Activated CD4-positive, alpha-beta T cell treated with anti-CD3 and anti-CD28 coated beads, Interleukin-2, amount 50 U/mL, for 4 hours (primary cell): ENCODE results near the gene ST6GAL2.

ENCODE experiments used
- DNase-seq, 2 experiments: peaks; one replicate each; pipeline ENCODE4 v3.0.0-alpha.2; 2020

Gene ST6GAL2, protein sequence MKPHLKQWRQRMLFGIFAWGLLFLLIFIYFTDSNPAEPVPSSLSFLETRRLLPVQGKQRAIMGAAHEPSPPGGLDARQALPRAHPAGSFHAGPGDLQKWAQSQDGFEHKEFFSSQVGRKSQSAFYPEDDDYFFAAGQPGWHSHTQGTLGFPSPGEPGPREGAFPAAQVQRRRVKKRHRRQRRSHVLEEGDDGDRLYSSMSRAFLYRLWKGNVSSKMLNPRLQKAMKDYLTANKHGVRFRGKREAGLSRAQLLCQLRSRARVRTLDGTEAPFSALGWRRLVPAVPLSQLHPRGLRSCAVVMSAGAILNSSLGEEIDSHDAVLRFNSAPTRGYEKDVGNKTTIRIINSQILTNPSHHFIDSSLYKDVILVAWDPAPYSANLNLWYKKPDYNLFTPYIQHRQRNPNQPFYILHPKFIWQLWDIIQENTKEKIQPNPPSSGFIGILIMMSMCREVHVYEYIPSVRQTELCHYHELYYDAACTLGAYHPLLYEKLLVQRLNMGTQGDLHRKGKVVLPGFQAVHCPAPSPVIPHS

DNA sequence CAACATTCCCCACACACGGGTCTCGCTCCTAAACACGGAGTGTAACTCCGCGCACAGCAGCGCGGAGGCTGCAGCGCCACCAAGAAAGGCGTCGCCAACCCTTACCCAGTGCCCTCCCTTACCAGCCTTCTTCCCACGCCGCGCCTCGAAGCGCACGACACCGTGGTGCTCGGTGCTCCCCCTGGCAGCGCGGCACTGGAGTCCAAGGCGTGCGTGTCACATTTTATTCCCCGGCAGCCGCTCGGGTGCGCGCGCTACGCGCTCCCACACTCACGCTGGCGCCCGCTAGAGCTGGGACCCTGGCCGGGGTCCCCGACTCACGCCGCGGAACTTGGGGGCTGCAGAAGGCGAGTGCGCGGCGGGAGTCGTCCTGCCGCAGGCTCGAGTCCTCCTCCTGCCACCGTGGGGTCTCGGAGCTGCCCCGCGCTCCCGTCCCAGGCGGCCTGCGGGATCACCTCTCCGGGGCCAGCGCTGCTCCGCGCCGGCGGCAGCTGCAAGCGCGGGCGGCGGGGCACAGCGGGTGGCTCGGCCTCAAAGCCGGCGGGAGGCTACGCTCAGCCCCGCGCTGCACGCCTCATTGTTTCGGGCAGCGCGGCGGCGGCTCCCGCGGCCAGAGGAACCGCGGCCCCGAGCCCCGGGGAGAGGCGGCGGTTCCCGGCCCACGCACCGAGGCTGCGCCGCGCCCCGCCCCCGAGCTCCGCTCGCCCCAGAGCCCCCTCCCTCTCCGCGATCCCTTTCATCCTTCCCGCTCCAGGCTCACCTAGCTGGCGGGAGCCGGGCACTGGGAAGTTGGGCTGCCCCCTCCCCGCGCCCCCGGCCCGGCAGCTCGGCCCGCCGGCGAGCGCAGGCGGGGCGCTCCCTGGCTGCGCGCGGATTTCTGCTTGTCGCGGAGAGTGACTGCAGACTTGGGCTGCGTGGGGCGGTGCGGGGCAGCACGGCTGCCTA, at the start of gene ST6GAL2:
Gene ST6GAL2 (minus strand): TSS at position 197 of the 945 bp plus-strand sequence. CDS start 42,190 bp downstream, outside the sequence.
- no peak for DNase-seq

DNA sequence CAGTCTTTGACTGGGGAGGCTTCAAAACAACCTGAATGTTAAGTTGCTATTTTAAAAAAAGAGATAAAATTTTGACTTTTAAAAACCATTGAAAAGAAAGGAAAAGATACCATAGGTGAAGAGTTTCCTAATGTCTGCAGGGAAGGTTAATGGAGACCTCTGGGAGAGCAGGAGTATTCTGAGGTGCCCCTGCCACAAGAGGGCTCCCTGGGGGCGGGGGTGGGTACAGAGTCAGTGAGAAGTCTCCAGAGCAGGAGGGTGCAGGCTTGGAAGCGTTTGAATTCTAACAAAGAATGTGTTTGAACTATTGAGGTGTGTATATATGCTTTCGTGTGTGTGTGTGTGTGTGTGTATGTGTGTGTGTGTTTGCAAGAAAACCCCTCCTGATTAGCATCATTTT, 46.7 kb upstream of the ST6GAL2 start:
- no peak for DNase-seq

DNA sequence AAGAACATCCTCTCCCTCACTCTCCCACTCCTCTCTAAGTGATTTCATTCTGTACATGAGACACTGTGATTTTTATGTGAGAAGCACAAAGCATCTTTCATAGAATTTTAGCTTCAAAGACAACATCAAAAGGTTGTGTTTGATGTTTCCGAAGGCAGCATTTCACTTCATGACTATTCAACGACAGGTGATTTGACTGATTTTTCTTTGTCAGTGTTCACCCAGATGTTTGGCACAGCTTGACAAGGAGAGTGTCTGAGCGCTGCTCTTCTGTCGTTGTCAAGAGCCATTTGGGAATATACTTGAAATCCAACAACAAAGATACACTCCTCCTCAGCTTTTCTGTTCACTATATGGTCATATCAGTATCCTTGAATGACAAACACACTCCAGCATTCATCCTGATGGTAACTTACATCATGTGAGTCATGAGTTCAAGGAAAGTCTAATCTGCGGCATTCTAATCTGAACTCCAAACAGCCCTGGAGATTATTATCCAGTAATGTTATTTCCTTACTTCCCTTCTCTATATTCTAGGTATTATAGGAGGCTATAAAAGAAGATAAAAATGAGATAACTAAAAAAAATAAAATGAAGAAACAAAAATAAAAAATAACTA, 45.9 kb upstream of the ST6GAL2 start:
- no peak for DNase-seq

DNA sequence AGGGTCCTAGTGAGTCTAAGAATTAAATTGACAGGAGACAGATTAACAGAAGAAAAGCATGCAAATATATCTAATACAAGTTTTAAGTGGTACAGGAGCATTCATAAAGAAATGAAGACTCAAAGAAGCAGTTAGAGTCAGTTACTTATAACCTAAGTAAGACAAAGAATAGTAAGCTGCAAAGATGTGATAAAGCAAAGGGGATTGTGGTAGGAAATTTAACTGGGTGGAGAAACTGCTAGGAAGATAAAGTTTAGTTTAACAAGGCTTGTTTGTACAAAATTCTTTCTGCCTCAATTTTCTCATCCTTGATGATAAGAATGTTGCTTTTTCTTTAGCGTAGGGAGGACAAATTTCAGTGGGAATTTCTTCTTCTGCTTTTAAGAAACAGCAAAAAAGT, 35.5 kb upstream of the ST6GAL2 start:
- DNase-seq, result no peak

DNA sequence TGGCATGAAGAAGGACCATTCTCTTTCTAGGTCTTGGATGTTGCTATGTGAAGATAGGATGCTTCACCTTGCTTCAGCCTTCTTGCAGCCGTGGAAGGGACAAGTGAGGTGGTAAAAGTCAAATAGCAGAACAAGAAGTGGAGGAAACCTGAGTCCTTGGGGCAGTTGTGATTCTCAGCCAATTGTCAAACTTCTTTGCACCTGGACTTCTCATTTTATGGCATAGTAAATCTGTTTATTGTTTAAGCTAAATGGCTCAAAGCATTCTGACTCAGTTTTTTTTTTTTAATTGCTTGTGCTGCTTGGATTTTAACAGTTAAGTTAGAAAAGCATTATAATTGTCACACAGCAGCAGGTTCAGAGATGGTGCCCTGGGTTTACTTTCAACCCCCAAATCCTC, 33.0 kb upstream of the ST6GAL2 start:
- DNase-seq, result no peak

DNA sequence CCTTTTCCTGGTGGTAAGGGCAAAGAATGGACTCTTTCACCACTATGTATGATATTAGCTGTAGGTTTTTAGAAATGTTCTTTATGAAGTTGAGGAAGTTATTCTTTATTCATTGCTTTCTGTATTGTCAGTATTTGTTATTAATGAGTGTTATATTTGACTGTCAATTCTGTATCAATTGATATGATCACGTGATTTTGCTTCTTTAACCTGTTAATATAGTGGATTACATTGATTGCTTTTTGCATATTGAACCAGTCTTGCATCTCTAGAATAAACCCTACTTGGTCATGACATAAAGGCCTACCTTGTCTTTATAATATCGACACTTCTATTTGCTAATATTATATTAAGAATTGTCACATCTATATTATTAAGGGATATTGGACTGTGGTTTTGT, 18.3 kb upstream of the ST6GAL2 start:
- no peak for DNase-seq

DNA sequence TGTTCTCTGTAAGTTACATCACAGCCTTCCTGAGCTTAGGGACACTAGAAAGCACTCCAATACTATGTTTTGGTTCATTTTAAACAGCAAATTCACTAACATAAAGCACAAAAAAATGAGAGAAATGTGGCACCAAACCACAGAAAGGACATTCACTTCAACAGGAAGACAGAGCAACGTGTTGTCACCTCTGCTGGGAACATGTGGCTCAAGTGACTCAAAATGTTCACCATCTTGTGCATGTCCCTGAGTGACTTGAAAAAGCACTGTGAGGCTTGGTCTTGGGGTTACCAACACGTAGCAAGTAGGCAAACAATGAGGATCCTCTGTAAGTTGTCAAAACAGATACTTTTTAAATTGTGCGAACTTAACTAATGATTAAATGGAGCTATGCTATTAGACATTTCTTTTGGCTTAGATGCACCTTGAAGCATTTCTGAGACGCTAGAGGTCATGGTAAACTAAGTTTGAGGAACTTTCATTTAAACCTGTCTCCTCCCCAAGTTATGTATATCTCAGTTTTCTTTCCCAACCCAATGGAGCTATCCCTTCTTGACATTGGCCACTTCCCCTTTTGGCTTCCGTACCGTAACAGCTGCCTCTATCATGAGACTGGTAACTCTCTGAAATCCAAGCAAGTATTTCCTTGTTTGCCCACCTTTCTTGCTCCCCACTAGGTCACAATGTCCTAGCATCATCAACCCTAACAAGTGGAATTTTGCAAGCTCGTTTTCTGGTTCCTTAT, 14.0 kb upstream of the ST6GAL2 start:
- no peak for DNase-seq

DNA sequence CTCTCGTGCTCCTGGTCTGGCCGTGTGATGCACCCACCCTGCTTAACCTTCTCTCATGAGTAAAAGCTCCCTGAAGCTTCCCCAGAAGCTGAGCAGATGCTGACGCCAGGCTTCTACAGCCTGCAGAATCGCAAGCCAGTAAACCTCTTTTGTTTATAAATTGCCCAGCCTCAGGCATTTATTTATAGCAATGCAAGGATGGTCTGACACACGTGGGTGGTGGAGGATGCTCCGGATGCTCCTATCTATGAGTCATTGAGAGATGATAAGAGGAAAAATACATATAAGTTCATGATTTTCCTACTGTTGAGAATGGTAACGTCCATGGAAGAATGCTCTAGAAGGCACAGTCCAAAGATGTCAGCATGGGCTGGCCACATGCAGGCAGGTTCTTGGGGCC, 8.6 kb upstream of the ST6GAL2 start:
- DNase-seq, result no peak

DNA sequence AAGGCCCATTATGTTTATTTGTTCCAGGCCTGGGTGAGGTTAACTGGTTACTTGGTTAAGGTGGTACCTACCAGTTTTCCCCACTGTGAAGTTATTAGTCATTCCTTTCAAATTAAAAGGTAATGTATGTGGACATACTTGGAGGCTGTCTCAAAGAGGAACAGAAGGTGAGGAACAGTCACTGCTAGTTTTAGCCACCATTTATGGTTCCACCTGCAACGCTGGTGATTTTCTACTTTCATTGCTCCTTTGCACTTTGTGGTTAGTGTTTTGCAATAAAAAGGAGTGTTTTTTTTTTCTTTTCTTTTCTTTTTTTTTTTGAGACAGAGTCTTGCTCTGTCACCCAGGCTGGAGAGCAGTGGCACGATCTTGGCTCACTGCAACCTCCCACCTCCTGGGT, 6.1 kb upstream of the ST6GAL2 start:
- no peak for DNase-seq

DNA sequence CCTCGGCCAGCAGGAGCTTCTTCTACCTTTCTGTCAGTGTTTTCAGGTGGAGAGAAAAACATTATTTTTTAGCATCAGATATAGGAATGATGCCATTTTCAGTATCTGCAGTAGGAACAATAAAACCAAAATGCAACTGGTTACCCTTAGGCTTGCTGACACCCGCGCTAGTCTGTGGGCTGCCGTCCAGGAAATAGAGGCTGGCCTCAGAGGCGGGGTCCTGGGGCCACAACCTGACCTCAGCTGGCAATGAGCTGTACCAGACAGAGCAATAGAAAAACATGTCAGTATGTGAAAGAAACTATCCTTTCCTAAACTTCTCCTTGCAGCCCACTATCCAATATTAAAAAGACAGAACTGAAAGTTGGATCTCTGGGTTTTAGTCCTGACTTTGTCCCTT, 4.6 kb upstream of the ST6GAL2 start:
- DNase-seq, result no peak

DNA sequence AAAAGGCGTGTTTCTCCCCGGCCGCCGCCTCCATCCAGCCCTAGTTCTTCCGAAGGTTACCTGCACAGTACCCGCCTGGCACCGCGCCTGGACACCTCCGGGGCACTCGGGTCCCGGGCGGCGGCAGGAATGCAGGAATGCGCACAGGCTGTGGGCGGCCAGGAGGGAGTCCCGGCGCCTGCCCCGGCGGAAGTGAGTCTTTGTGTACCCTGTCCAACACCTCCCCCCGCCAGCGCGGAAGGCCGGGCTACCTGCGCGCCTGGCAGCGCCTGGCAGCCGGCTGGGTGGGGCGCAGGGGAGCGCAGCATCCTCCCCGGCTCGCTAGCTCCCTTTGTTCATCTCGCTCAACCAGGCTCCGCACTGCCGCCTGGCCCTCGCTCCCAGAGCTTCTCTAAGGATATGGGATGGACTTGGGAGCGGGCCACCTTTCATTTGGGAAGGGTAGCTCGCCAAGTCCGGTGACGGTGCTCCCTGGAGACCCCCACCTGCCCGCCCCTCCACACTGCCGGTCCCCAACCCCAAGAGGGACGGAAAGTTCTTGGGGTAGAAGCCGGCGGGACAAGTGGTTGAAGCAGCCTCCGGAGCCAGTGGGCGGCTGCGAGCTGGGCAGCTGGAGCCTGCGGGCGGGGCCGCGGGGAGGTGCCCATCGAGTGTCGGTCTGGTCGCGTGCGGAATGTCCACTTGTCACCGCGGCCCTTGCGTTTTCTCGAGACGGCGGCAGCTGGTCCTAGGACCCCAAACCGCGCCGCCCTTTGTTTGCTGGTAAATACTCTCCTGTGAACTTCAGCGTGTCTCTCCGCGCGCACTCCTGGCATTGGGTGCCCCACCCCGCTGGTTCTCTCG, 1.2 kb upstream of the ST6GAL2 start:
- DNase-seq, result no peak

DNA sequence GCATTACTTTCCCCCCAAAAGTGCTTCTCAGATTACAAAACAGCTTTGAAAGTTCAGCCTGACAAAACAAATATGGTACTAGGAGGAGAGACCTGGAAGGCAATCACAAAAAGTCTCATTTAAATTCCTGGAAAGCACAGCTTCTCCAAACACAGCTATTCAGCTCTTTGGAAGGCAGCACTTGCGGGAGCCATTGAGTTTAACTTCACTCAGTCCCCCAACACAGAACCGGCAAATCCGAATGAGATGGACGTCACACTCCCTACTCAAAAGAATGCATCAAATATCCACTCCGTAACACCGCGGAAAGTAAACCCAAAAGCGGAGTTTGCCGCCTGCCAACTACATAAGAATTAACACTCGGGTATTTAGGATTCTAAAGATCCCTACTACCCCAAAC, 638 bp downstream of the ST6GAL2 start:
- DNase-seq, result no peak

DNA sequence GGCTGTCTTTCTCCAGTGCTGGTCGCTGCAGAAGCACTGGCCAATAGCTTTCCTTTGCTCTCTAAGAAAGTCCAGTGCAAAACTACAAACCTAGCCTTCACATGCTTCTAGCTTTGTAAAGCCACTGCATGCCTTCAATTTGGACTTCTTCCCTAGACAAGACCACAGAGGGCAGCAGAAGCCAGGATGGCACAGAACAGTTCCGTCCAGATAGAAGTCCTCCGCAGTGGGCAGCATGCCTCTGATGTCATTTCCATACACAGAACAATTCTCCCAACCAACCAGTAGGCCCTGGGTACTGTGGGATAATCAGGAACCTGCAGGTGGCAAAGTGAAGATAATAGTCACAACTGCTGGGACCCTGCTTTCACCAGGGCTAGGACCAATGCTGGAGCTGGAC, 3.3 kb downstream of the ST6GAL2 start:
- no peak for DNase-seq

DNA sequence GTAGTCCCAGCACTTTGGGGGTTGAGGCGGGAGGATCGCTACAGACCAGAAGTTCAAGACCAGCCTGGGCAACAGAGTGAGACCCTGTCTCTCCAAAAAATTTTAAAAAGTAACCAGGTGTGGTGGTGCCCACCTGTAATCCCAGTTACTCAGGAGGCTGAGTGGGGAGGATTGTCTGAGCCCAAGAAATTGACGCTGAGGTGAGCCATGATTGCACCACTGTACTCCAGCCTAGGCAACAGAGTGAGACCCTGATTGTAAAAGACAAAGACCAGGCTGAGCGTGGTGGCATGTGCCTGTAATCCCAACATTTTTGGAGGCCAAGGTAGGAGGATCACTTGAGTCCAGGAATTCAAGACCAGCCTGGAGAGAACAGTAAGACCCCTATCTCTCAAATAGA, 7.8 kb downstream of the ST6GAL2 start:
- DNase-seq, result no peak

DNA sequence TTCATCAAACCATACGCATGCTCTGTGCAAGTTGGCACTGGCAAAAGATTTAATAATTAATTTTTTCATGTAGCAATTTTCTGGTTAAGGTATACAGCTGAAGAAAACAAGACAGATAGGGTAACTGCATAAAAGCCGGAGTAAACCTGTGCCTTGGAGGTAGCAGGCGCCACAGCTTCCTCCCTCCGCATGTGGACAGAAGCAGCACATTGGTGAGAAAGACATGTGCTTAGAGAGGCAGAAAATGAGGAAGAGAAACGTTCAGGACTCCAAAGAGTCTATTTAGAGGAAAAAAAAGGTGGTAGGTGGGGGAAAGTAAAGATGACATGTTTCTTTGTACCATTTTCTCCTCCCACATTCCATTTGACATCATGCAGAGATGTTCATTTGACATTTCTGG, 9.3 kb downstream of the ST6GAL2 start:
- DNase-seq, result no peak

DNA sequence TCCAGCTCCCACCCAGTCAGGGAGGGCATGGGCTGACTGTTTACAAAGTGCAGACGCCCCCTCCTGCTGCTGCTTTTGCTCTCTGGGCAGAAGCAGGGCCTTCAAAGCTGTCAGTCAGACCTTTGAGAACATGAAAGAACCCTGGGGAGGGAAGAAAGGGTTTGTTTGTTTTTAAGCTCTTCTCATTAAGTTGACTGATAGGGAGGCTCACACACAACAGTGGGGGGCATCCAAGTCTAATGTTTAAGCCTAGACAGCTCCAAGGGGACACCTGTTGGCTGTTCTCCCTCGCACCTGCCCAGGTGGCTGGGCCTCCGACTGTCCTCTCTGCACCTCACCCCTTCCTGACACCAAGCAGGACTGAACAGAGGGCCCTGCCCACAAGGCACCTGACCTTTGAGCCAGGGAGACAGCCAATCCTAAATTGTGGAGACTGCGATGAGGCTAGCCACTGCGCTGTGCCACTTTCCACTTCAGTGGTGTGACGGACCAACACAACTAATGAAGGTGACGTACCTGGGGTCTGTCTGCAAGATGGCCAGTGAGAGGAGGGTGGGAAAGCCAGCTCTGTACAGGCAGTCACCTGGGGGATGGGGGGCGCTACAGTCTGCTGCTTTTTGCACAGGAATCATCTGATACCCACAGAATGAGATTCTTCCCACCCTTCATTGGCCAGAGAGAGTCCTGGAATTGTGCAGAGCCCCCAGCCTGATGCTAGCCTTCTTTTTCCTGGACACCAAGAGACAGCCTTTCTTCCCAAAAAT, 16.3 kb downstream of the ST6GAL2 start:
- DNase-seq, result no peak

DNA sequence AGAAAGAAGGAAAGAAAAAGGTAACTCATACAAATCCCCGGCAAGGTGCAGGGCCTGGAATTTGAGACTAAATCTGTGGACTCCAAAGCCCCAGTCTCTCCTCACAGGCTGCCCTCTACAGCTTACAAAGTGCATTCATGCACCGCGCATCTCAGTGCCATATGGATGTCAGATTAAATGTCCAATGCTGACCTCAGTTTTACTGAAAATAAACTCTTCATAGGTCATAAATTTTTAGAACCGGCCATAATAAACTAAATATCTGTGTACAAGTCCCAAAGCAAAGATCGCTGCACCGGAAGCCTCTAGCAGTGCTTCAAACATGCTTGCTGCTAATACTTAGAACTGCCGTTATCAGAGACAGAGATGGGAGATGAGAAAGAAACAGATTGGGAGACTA, 17.7 kb downstream of the ST6GAL2 start:
- no peak for DNase-seq

DNA sequence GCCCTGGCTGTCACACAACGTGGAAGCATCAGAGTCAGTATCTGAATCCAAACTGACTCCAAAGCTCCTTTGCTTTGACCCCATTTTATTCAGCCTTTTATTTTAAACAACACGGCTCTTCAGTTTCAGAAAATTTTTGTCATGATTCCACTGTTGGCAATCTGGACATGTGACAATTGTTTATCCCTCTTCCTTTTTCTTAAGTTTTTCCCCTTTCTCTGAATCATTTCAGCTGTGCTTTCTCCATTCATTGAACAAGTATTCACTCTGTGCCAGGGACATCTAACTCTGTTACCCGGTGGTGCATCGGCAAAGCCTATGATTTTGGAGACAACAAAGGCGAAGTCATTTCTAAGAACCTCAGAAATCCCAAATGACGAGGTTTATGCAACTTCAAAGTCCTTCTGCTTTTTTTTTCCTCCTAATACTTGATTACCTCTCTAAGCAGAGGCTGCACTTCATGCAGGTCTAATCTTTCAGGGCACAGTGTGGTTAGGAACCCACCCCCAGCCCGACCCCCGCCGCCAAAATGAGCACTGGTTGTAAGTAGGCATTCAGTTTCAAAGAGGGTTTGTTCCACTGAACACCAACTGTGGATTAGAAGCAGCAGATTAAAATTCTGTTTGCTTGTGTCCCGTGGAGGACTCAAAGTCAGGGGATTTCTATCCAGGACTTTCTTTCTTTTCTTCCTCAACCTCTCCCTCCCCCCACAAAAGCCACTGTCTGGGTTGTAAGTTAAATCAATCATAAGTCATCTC, 18.6 kb downstream of the ST6GAL2 start:
- no peak for DNase-seq

DNA sequence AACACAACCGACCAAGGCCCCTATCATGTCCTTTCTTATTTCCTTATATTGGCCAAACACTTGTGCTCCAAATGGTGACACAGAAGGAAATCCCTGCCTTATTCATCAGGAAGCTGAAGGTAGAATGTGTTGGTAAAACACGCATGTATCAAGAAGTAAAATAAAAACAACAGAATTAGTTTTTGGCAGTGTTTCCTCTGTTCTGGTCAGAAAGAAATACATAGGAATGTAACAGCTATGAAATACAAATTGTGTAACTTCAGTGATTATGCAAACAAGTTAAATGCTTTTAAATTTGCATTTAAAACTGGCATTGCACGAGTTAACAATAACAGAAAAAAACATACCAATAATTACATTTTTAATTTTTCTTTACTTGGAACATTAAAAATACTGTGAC, 19.3 kb downstream of the ST6GAL2 start:
- DNase-seq, result no peak

DNA sequence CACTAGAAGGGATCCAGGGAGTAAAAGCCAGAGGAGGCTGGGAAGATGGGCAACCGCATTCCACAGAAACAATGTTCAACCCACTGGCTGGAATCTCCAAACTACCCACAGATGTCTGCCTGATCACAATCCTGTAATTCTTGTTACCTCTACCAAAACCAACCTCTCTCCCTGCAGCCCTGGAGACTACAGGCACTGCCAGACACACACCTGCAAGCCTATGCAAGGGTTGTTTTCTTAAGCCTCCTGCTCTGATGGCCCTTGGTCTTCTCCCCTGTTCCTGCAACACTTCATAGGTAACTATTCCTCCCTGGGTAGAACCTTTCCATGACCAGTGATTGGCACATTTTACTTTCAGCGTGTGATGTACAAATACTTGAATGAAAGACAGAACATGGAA, 21.9 kb downstream of the ST6GAL2 start:
- no peak for DNase-seq
